Measurements from ENCODE around the gene GLCCI1.
A peak's percentile ranks its signal among the peaks of the same experiment; 100 is the strongest.
"Not testable (repeated sequence)": the region's sequence is repeated elsewhere in the genome, so short reads cannot be mapped to it uniquely, and the experiment has no call there.

The GLCCI1 gene

DNA sequence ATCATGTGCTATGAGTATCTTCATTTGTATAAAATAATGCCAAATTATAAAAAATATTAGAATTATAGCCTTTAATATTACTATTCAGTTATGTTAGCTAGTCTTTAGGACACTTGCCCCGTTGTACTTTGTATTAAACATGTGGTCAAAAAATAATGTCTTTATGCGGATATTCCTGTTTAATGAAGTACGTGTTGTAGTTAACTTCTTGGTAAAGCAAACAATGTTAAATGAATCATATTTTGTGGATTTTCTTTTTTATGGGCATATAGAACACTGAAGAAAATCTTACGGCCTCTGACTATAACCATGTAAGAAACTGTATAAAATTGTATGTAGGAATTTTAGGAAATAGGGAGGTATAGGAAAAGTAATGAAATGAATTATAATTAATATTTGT lies 14.3 kb downstream of the GLCCI1 start:
- DNase-seq = no peak
- H3K27ac Mint-ChIP-seq = no peak overlapping the region
- no peak overlapping the region for H3K4me3 Mint-ChIP-seq
- H3K27me3 Mint-ChIP-seq = no peaks in the 10 kb centered on the region
- H3K36me3 Mint-ChIP-seq (ENCODE audit: insufficient read depth) = no peaks in the 10 kb centered on the region
- no peaks in the 10 kb centered on the region for H3K9me3 Mint-ChIP-seq
- peaks cover 35 to 76% of the 10 kb centered on the region in 2 donors for H3K4me1 Mint-ChIP-seq (ENCODE audit: low read depth in 2 of 2)
- ATAC-seq (replicated peaks) = no peak

DNA sequence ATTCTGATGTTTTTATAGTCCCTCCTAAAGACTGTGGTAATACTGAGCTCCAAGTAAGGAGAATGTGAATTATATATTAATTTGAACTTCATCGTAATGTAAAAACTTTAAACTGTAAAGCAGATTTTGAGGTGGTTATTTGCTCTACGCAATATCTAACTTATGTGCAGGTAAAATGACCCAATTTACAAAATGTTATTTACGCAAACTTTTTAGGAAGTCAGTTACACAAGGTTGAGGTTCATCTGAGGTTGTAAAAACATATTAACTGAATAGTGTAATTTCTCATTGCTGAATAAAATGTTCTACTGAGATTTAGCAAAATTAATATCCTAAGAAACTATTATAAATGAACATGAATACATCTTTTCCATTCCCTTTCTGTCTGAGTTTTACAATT lies 15.8 kb downstream of the GLCCI1 start:
- Mint-ChIP-seq H3K4me1 (ENCODE audit: low read depth in 2 of 2) (peaks cover 47 to 79% of the 10 kb centered on the region in 2 donors), H3K36me3 (ENCODE audit: insufficient read depth) (no peaks in the 10 kb centered on the region), H3K4me3 (no peak overlapping the region), H3K27me3 (no peaks in the 10 kb centered on the region), H3K9me3 (no peaks in the 10 kb centered on the region), H3K27ac (no peak overlapping the region)
- DNase-seq (no peak), ATAC-seq (replicated peaks) (no peak)

DNA sequence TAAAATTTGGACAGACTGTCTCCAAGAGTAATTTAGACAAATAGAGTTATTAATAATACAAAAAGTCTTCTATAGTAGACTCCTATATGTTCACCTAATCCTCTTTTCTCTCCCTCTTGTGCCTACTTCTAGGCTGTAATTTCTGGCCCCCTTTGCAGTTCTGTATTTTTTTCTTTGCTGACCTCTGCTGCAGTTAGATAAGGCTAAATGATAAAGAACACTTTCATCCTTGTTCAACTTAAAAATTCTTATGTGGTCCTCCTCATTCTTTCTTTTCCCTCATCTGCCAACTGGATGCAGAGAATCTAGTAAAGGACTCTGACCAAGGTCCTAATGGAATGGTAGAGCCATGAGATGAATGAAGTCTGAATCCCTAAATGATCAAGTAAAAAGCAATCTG lies 20.1 kb downstream of the GLCCI1 start:
- peaks cover 37 to 71% of the 10 kb centered on the region in 2 donors for H3K4me1 Mint-ChIP-seq (ENCODE audit: low read depth in 2 of 2)
- peak overlapping the region; percentile 68 to 85 for H3K4me3 Mint-ChIP-seq
- H3K36me3 Mint-ChIP-seq (ENCODE audit: insufficient read depth) = no peaks in the 10 kb centered on the region
- ATAC-seq (replicated peaks) = no peak
- no peak for DNase-seq
- peaks cover 0 to 1% of the 10 kb centered on the region in 2 donors for H3K9me3 Mint-ChIP-seq
- H3K27me3 Mint-ChIP-seq = no peaks in the 10 kb centered on the region
- H3K27ac Mint-ChIP-seq = peak overlapping the region; percentile 92 to 95

- Mint-ChIP-seq H3K4me3 (peak overlapping the region; percentile 72 to 85), H3K4me1 (ENCODE audit: low read depth in 2 of 2) (peaks cover 37 to 69% of the 10 kb centered on the region in 2 donors), H3K9me3 (peaks cover 0 to 1% of the 10 kb centered on the region in 2 donors), H3K27ac (peak overlapping the region; percentile 92 to 95), H3K27me3 (no peaks in the 10 kb centered on the region), H3K36me3 (ENCODE audit: insufficient read depth) (no peaks in the 10 kb centered on the region)
- DNase-seq (no peak), ATAC-seq (replicated peaks) (no peak)
Observed at GRCh38 chr7:7989133-7989532, 20.5 kb downstream of the GLCCI1 start.

GRCh38 chr7:7989616-7990440 lies 21.2 kb downstream of the GLCCI1 start:
- H3K4me1 Mint-ChIP-seq (ENCODE audit: low read depth in 2 of 2) = peaks cover 37 to 72% of the 10 kb centered on the region in 2 donors
- H3K36me3 Mint-ChIP-seq (ENCODE audit: insufficient read depth) = no peaks in the 10 kb centered on the region
- DNase-seq (no peak), ATAC-seq (replicated peaks) (peak; percentile 62)
- H3K9me3 Mint-ChIP-seq = peaks cover 0 to 1% of the 10 kb centered on the region in 2 donors
- H3K27ac Mint-ChIP-seq = peak overlapping the region; percentile 92 to 95
- H3K4me3 Mint-ChIP-seq = peak overlapping the region; percentile 72 to 85
- no peaks in the 10 kb centered on the region for H3K27me3 Mint-ChIP-seq

- DNase-seq (no peak), ATAC-seq (replicated peaks) (no peak)
- Mint-ChIP-seq H3K4me1 (ENCODE audit: low read depth in 2 of 2) (peaks cover 37 to 68% of the 10 kb centered on the region in 2 donors), H3K4me3 (peak overlapping the region; percentile 72 to 85), H3K36me3 (ENCODE audit: insufficient read depth) (no peaks in the 10 kb centered on the region), H3K27me3 (no peaks in the 10 kb centered on the region), H3K27ac (peak overlapping the region; percentile 92 to 95), H3K9me3 (peaks cover 0 to 1% of the 10 kb centered on the region in 2 donors)
Observed at GRCh38 chr7:7990441-7990761, 21.8 kb downstream of the GLCCI1 start.

DNA sequence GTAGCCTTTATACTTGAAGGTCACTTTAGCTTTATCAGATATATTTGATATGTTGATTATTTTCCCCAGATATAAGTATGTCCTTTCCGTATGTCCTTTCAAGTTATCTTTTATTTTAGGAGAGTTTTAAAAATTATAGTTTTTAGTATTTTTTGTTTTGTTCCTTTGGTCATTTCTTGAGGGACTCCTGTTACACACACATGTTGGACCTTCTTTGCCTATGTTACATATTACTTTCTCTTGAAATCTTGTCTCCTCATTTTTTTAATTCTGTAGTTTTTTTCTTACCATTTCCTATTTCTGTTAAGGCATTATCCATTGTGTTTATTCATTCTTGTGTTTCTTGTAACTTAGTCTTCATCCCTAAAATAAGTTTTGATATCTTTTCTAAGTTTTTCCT lies 23.9 kb downstream of the GLCCI1 start:
- Mint-ChIP-seq H3K27ac (peak overlapping the region; percentile 21 to 95), H3K9me3 (peaks cover 0 to 1% of the 10 kb centered on the region in 2 donors), H3K4me3 (peak overlapping the region in 1 of 2 donors; percentile 33), H3K4me1 (ENCODE audit: low read depth in 2 of 2) (peaks cover 29 to 60% of the 10 kb centered on the region in 2 donors), H3K36me3 (ENCODE audit: insufficient read depth) (peaks cover 2% of the 10 kb centered on the region), H3K27me3 (no peaks in the 10 kb centered on the region)
- no peak for ATAC-seq (replicated peaks)
- no peak for DNase-seq

DNA sequence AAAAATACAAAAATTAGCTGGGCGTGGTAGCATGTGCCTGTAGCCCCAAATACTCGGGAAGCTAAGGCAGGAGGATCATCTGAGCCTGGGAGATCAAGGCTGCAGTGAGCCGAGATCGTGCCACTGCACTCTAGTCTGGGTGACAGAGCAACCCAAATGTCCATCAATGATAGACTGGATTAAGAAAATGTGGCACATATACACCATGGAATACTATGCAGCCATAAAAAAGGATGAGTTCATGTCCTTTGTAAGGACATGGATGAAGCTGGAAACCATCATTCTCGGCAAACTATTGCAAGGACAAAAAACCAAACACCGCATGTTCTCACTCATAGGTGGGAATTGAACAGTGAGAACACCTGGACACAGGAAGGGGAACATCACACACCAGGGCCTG lies 26.8 kb downstream of the GLCCI1 start:
- H3K4me1 Mint-ChIP-seq (ENCODE audit: low read depth in 2 of 2) = peaks cover 11 to 41% of the 10 kb centered on the region in 2 donors
- not testable (repeated sequence) for H3K4me3 Mint-ChIP-seq; H3K27me3 Mint-ChIP-seq; H3K9me3 Mint-ChIP-seq; ATAC-seq (replicated peaks); DNase-seq; H3K36me3 Mint-ChIP-seq (ENCODE audit: insufficient read depth)
- H3K27ac Mint-ChIP-seq = peak overlapping the region in 1 of 2 donors; percentile 38

GRCh38 chr7:7996568-7996967 lies 28.0 kb downstream of the GLCCI1 start:
- Mint-ChIP-seq H3K4me3 (peak overlapping the region; percentile 14 to 52), H3K27me3 (no peaks in the 10 kb centered on the region), H3K9me3 (peaks cover 0 to 1% of the 10 kb centered on the region in 2 donors), H3K27ac (peak overlapping the region; percentile 49 to 60), H3K4me1 (ENCODE audit: low read depth in 2 of 2) (peaks cover 7 to 32% of the 10 kb centered on the region in 2 donors), H3K36me3 (ENCODE audit: insufficient read depth) (peaks cover 2% of the 10 kb centered on the region)
- ATAC-seq (replicated peaks) = no peak
- DNase-seq = no peak

GRCh38 chr7:8000315-8000941 lies 31.8 kb downstream of the GLCCI1 start:
- peak overlapping the region in 1 of 2 donors; percentile 44 for H3K27ac Mint-ChIP-seq
- DNase-seq (no peak), ATAC-seq (replicated peaks) (no peak)
- H3K4me1 Mint-ChIP-seq (ENCODE audit: low read depth in 2 of 2) = peaks cover 8 to 26% of the 10 kb centered on the region in 2 donors
- no peaks in the 10 kb centered on the region for H3K9me3 Mint-ChIP-seq
- H3K4me3 Mint-ChIP-seq = no peak overlapping the region
- no peaks in the 10 kb centered on the region for H3K27me3 Mint-ChIP-seq
- H3K36me3 Mint-ChIP-seq (ENCODE audit: insufficient read depth) = peaks cover 17% of the 10 kb centered on the region

GRCh38 chr7:8003077-8003476 lies 34.5 kb downstream of the GLCCI1 start:
- Mint-ChIP-seq H3K27me3 (no peaks in the 10 kb centered on the region), H3K4me3 (no peak overlapping the region), H3K27ac (no peak overlapping the region), H3K36me3 (ENCODE audit: insufficient read depth) (peaks cover 30% of the 10 kb centered on the region), H3K9me3 (no peaks in the 10 kb centered on the region), H3K4me1 (ENCODE audit: low read depth in 2 of 2) (peaks cover 6 to 19% of the 10 kb centered on the region in 2 donors)
- ATAC-seq (replicated peaks) (no peak), DNase-seq (no peak)

DNA sequence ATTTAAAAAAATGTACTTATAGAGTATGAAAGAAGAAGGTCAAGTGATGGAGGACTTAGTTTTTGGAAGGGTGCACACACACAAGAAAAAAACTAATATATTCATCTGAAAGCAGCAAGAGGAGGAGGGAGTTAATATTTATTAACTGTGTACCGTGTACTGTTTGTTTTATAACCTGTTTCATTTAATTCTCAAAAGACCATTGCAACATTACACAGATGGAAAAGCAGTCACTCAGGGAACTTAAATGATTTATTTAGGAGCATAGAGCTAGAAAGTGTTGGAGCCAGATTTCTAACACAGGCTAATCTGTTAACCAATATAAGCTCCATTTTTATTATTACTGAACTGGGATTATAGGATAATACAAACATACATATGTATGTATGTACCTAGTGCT lies 36.7 kb downstream of the GLCCI1 start:
- DNase-seq (no peak), ATAC-seq (replicated peaks) (no peak)
- Mint-ChIP-seq H3K27ac (peak overlapping the region; percentile 2 to 72), H3K27me3 (no peaks in the 10 kb centered on the region), H3K9me3 (no peaks in the 10 kb centered on the region), H3K4me1 (ENCODE audit: low read depth in 2 of 2) (peaks cover 6 to 18% of the 10 kb centered on the region in 2 donors), H3K4me3 (no peak overlapping the region), H3K36me3 (ENCODE audit: insufficient read depth) (peaks cover 41% of the 10 kb centered on the region)

DNA sequence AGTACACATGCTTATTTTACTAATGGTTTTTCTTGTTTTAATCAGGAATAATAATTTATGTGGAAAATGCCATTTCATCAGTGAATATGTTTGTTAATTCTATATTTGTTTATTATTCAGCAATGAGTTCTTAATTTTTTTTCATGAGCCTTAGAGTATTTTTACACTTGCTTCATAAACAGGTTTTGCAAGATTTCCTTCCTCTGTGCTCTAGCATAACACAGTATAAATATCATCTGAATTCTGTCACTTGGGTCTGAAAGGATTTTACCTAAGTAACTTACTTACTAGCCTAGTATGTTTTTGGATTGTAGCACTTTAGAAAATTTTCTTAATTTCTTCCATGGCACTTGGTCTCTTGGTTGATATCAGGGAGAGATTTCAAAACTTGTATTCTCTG lies 45.8 kb downstream of the GLCCI1 start:
- Mint-ChIP-seq H3K4me3 (peak overlapping the region; percentile 42 to 77), H3K4me1 (ENCODE audit: low read depth in 2 of 2) (peaks cover 20 to 56% of the 10 kb centered on the region in 2 donors), H3K9me3 (no peaks in the 10 kb centered on the region), H3K27me3 (no peaks in the 10 kb centered on the region), H3K27ac (peak overlapping the region; percentile 17 to 93), H3K36me3 (ENCODE audit: insufficient read depth) (peaks cover 12% of the 10 kb centered on the region)
- DNase-seq = no peak
- no peak for ATAC-seq (replicated peaks)
